ENCODE data around the gene ZBTB45.

- no peak for TF ChIP-seq CTCF (IDR thresholded peaks at IDR 0.05)
- TF ChIP-seq POLR2A (IDR thresholded peaks at IDR 0.05): no peak
Measured at GRCh38 chr19:58514564-58515022, 5.0 kb downstream of the ZBTB45 start.
